ENCODE measurements around the gene COL1A2.

Gene COL1A2

GRCh38 chr7:94432281-94432670 is 37.6 kb downstream of the COL1A2 start:
- no peaks in the 10 kb centered on the region for H3K79me2 ChIP-seq (ENCODE audit: insufficient read depth, low read length)
- no peak overlapping the region for H3K4me2 ChIP-seq (ENCODE audit: insufficient read depth, low read length)
- H4K20me1 ChIP-seq (ENCODE audit: insufficient read depth, low read length), result no peaks in the 10 kb centered on the region
- H3K9me3 ChIP-seq (ENCODE audit: insufficient read depth, low read length, severe bottlenecking), result no peaks in the 10 kb centered on the region
- peaks cover 10% of the 10 kb centered on the region for H3K27me3 ChIP-seq (ENCODE audit: insufficient read depth, low read length, poor library complexity)
- no peak for TF ChIP-seq CTCF (IDR thresholded peaks at IDR 0.05; ENCODE audit: borderline replicate concordance, extremely low read depth, low read length, poor library complexity, severe bottlenecking)
- TF ChIP-seq EZH2 (IDR thresholded peaks at IDR 0.05; ENCODE audit: borderline replicate concordance, low read depth, low read length, severe bottlenecking), result no peak
- H3K4me1 ChIP-seq (ENCODE audit: insufficient read depth, low read length), result no peaks in the 10 kb centered on the region
- no peak for DNase-seq
- no peak overlapping the region for H2AFZ ChIP-seq (ENCODE audit: low read depth, low read length)
- no peak overlapping the region for H3K27ac ChIP-seq (ENCODE audit: low read length)
- H3K4me3 ChIP-seq (ENCODE audit: low read depth in 1 of 2, low read length in 2 of 2), result no peak overlapping the region
- no peak overlapping the region for H3K9ac ChIP-seq (ENCODE audit: low read depth, low read length)
- ATAC-seq (ENCODE audit: insufficient read depth, low read depth), result no peak
- H3K36me3 ChIP-seq (ENCODE audit: insufficient read depth, low read length), result no peaks in the 10 kb centered on the region

- DNase-seq (no peak), ATAC-seq (ENCODE audit: insufficient read depth, low read depth) (no peak)
- H2AFZ ChIP-seq (ENCODE audit: low read depth, low read length), result no peak overlapping the region
- no peak overlapping the region for H3K27ac ChIP-seq (ENCODE audit: low read length)
- H4K20me1 ChIP-seq (ENCODE audit: insufficient read depth, low read length), result no peaks in the 10 kb centered on the region
- H3K4me1 ChIP-seq (ENCODE audit: insufficient read depth, low read length), result no peaks in the 10 kb centered on the region
- H3K4me3 ChIP-seq (ENCODE audit: low read depth in 1 of 2, low read length in 2 of 2), result no peak overlapping the region
- H3K79me2 ChIP-seq (ENCODE audit: insufficient read depth, low read length), result no peaks in the 10 kb centered on the region
- no peak overlapping the region for H3K4me2 ChIP-seq (ENCODE audit: insufficient read depth, low read length)
- no peaks in the 10 kb centered on the region for H3K36me3 ChIP-seq (ENCODE audit: insufficient read depth, low read length)
- peaks cover 10% of the 10 kb centered on the region for H3K27me3 ChIP-seq (ENCODE audit: insufficient read depth, low read length, poor library complexity)
- TF ChIP-seq CTCF (IDR thresholded peaks at IDR 0.05; ENCODE audit: borderline replicate concordance, extremely low read depth, low read length, poor library complexity, severe bottlenecking), result no peak
- no peak for TF ChIP-seq EZH2 (IDR thresholded peaks at IDR 0.05; ENCODE audit: borderline replicate concordance, low read depth, low read length, severe bottlenecking)
- H3K9ac ChIP-seq (ENCODE audit: low read depth, low read length), result no peak overlapping the region
- H3K9me3 ChIP-seq (ENCODE audit: insufficient read depth, low read length, severe bottlenecking), result no peaks in the 10 kb centered on the region
Observed at GRCh38 chr7:94432817-94433216, 38.1 kb downstream of the COL1A2 start.

GRCh38 chr7:94433224-94433623 is 38.5 kb downstream of the COL1A2 start:
- no peak overlapping the region for H3K4me3 ChIP-seq (ENCODE audit: low read depth in 1 of 2, low read length in 2 of 2)
- no peaks in the 10 kb centered on the region for H3K4me1 ChIP-seq (ENCODE audit: insufficient read depth, low read length)
- no peaks in the 10 kb centered on the region for H3K9me3 ChIP-seq (ENCODE audit: insufficient read depth, low read length, severe bottlenecking)
- no peak for ATAC-seq (ENCODE audit: insufficient read depth, low read depth)
- H2AFZ ChIP-seq (ENCODE audit: low read depth, low read length), result no peak overlapping the region
- no peak overlapping the region for H3K4me2 ChIP-seq (ENCODE audit: insufficient read depth, low read length)
- H3K36me3 ChIP-seq (ENCODE audit: insufficient read depth, low read length), result no peaks in the 10 kb centered on the region
- peaks cover 11% of the 10 kb centered on the region for H3K27me3 ChIP-seq (ENCODE audit: insufficient read depth, low read length, poor library complexity)
- H3K79me2 ChIP-seq (ENCODE audit: insufficient read depth, low read length), result no peaks in the 10 kb centered on the region
- H3K9ac ChIP-seq (ENCODE audit: low read depth, low read length), result no peak overlapping the region
- no peak for DNase-seq
- no peak overlapping the region for H3K27ac ChIP-seq (ENCODE audit: low read length)
- no peak for TF ChIP-seq EZH2 (IDR thresholded peaks at IDR 0.05; ENCODE audit: borderline replicate concordance, low read depth, low read length, severe bottlenecking)
- TF ChIP-seq CTCF (IDR thresholded peaks at IDR 0.05; ENCODE audit: borderline replicate concordance, extremely low read depth, low read length, poor library complexity, severe bottlenecking), result no peak
- H4K20me1 ChIP-seq (ENCODE audit: insufficient read depth, low read length), result no peaks in the 10 kb centered on the region

- Histone ChIP-seq H3K4me2 (ENCODE audit: insufficient read depth, low read length) (no peak overlapping the region), H3K4me3 (ENCODE audit: low read depth in 1 of 2, low read length in 2 of 2) (no peak overlapping the region), H3K4me1 (ENCODE audit: insufficient read depth, low read length) (no peaks in the 10 kb centered on the region), H3K9ac (ENCODE audit: low read depth, low read length) (no peak overlapping the region), H3K9me3 (ENCODE audit: insufficient read depth, low read length, severe bottlenecking) (no peaks in the 10 kb centered on the region), H3K27ac (ENCODE audit: low read length) (no peak overlapping the region), H3K36me3 (ENCODE audit: insufficient read depth, low read length) (no peaks in the 10 kb centered on the region), H3K27me3 (ENCODE audit: insufficient read depth, low read length, poor library complexity) (peaks cover 12% of the 10 kb centered on the region), H4K20me1 (ENCODE audit: insufficient read depth, low read length) (no peaks in the 10 kb centered on the region), H3K79me2 (ENCODE audit: insufficient read depth, low read length) (no peaks in the 10 kb centered on the region), H2AFZ (ENCODE audit: low read depth, low read length) (no peak overlapping the region)
- no peak for DNase-seq
- ATAC-seq (ENCODE audit: insufficient read depth, low read depth), result no peak
- TF ChIP-seq EZH2 (IDR thresholded peaks at IDR 0.05; ENCODE audit: borderline replicate concordance, low read depth, low read length, severe bottlenecking) (no peak), CTCF (IDR thresholded peaks at IDR 0.05; ENCODE audit: borderline replicate concordance, extremely low read depth, low read length, poor library complexity, severe bottlenecking) (no peak)
Observed at GRCh38 chr7:94434042-94434441, 39.3 kb downstream of the COL1A2 start.
